COR-L47 (cell line): Measurements from ENCODE around the gene PKNOX2.
A peak's percentile ranks its signal among the peaks of the same experiment; 100 is the strongest.

Experiments used
- DNase-seq: peaks from one replicate; lab custom pipeline; 2025; lab: John Stamatoyannopoulos, UW

Gene PKNOX2

GRCh38 chr11:125341676-125342075, 177.1 kb downstream of the PKNOX2 start:
- DNase-seq: no peak

- no peak for DNase-seq
These were observed 177.9 kb downstream of the PKNOX2 start for GRCh38 chr11:125342281-125342930.

GRCh38 chr11:125343086-125343717, 178.7 kb downstream of the PKNOX2 start:
- no peak for DNase-seq

DNA sequence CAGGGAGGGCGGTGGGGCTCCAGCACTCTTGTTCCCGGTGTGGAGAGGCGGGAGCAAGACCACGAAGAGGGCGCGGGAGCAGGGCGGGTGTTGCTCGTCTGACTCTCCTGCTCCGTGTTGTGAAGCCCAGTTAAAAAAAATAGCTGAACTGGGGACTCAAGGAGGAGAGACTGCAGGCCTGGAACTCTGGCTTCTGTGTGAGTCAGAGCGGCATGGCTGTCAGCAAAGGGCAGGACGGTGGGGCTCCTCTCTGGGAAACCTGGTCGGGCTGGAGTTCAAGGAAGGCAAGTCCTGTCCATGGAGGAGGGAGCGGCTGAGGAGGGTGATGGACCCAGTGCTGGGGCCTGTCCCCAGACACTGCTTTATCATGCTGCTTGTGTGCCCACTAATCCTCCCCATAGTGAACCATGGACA, 179.2 kb downstream of the PKNOX2 start:
- no peak for DNase-seq

- no peak for DNase-seq
These were observed 180.4 kb downstream of the PKNOX2 start for GRCh38 chr11:125344846-125345420.

DNA sequence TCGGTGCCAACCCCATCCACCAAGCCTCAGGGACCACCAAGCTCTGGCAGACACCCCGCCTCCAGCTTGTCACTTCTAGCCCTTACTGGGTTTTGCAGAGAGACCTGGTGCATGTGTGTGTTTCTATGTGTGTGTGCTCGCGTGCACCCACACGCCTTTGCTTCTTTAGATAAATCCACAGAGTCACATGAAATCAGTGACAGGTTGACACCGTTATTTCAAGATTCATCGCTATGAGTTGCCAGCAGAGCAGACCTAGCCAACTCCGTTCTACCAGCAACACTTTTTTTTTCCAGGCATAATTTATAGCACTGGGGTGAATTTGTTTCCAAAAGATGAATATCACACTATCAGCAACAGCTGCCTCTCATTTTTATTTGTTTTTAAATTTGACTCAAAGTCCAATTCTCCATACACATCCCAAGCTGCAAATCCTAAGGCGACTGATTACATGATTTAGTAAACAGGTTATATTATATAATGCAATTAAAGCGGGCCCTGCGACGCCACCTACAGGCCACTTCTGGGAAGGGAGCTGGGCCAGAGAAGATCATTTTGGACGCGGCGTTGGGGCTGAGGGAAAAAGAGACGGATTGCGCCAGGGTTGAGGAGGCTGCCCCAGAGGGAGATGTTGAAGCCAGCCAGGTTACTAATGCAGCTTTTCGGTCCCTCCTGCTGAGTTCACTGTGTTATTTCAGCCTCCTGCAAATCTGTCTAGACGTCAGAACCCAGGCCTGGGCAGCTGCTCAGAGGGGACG, 181.0 kb downstream of the PKNOX2 start:
- peak; percentile 27 for DNase-seq

GRCh38 chr11:125346179-125346530, 181.6 kb downstream of the PKNOX2 start:
- DNase-seq: no peak

GRCh38 chr11:125346565-125347260, 182.2 kb downstream of the PKNOX2 start:
- no peak for DNase-seq

DNA sequence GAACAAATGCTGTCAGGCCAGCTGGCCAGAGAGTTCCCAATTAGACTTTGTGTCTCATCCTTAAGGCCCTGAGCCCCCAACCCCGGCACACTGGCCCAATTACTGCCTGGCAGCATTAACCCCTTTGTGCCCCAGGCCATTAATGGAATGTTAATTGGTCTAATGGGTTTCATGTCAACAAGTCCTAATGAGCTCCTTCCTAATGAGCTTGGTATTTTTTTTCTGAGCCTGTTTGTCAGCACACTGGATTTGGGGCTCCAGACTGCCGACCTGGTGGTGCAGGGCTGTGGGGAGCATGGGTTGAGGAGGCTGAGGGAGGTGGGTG, 182.7 kb downstream of the PKNOX2 start:
- DNase-seq: no peak

DNA sequence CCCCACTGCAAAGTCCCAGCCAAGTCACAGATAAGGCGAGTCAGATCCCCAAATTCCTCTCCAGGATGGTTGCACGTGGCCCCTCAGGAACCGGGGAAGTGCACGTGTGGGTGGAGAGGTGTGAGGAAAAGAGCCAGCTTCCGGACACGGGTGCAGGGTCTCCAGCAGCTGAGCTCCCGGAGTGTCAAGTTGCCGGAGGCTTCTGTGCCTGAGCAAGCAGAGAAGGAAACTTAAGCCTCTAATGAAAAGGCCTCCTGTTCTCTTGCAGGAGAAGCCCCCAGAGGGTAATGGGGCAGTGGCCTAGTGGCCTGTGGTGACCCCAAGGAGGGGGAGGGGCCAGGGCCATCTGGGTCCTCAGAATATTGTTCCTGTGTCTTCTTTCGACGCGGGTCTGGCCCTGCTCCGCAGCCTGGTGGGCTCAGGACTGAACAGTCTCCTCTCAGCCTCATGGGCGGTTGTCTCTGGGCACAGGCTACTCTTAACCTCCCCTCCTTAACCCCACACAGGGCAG, 183.6 kb downstream of the PKNOX2 start:
- no peak for DNase-seq

GRCh38 chr11:125348674-125349309, 184.2 kb downstream of the PKNOX2 start:
- peak; percentile 18 for DNase-seq

DNA sequence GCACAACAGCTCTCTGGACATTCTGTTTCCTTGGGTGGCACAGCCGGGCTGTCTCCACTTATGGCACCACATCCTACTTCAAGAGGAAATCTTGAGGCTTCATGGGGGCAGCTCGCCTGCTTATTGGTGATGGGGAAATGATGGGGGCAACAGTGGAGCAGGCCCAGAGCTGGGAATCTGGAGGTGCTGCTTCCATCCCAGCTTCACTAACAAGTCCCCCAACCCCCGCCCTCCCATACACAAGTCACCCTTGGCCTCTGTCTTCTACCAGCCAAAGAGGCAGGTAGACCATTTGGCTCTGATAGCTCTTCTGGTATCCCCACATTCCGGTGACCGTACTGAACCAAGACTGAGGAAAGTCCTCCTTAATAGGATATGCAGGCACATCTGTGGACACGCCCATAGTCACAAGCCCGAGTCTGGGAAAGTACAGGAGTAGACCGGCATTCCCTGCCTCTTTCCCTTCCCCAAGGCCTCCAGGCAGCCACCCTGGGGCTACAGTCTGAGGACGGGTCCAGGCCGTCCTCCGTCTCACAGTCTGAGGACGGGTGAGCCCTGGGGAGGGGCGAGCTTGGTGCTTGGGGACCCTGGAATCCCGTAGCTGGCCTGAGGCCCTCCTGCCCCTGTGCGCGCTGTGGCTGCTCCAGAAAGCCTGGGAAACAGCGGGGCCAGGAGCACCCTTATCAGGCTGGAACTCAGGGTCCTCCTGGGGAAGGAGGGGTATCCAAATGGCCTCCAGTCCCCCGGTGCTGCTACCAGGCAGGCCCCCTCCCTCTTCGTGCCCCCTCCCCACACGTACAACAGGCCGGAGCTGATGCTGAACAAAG, 185.9 kb downstream of the PKNOX2 start:
- no peak for DNase-seq

- peak; percentile 33 for DNase-seq
These were observed 186.7 kb downstream of the PKNOX2 start for GRCh38 chr11:125351033-125351867.

DNA sequence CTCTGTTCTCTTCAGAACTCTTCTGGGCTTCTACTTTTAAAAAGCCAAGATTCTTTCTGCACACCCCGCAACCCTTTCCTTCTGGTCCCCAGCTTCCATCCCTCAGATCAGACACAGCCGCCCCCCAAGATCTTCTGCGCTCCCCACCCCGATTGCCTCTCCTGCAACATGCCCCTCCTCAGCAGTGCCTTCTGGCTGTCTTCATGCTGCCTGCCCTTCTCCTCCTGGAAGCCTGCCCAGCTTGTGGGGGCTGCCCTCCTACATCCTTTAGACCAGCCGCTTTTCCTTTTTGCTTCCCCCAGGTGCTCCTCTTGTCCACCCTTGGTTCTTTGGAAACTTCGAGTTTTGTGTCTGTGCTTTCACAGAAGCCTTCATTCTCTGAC, 187.3 kb downstream of the PKNOX2 start:
- DNase-seq: no peak

DNA sequence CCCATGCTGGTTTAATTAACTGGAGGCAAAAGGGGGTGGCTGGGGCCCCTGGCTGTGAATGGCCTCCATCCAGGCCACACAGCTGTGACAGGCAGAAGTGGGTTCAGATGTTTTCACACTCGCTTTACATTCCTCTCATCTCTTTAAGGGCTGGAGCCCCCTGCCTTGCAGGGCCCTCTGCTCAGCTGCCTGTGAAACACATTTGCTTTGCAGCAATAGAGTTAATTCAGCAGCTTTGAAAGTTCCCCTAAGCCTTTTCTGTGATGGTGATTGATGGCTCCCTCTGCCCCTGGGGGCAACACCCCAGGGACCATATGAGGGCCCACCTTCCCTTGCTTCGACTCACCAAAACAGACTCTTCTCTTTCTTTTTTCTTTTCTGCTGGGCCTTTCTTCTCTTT, 192.2 kb downstream of the PKNOX2 start:
- no peak for DNase-seq

- no peak for DNase-seq
These were observed 193.0 kb downstream of the PKNOX2 start for GRCh38 chr11:125357551-125357950.

GRCh38 chr11:125358254-125358840, 193.8 kb downstream of the PKNOX2 start:
- no peak for DNase-seq

GRCh38 chr11:125359130-125359529, 194.6 kb downstream of the PKNOX2 start:
- DNase-seq: no peak

GRCh38 chr11:125360066-125360465, 195.5 kb downstream of the PKNOX2 start:
- no peak for DNase-seq
